Measurements from ENCODE around the gene OR4F6.

DNA sequence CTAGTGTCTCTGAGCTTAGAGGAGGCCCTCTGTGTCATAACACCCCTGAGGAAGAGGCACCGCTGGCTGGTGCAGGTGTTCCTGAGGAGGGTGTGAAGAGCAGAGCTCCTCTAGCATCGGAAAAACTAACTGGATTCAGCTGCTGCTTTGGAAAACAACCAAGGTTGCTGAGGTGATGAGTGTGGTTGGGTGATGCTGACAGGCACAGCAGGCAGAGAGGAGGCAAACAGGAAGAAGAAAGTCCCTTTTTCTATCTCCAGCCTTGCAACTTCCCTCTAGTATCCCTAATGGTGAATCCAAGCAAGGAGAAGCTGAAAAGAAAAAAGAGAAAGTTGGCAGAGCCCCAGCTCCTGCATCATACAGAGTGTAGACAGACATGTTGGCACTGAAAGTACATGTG lies 4.9 kb downstream of the OR4F6 start:
- TF ChIP-seq, protein P1, sequence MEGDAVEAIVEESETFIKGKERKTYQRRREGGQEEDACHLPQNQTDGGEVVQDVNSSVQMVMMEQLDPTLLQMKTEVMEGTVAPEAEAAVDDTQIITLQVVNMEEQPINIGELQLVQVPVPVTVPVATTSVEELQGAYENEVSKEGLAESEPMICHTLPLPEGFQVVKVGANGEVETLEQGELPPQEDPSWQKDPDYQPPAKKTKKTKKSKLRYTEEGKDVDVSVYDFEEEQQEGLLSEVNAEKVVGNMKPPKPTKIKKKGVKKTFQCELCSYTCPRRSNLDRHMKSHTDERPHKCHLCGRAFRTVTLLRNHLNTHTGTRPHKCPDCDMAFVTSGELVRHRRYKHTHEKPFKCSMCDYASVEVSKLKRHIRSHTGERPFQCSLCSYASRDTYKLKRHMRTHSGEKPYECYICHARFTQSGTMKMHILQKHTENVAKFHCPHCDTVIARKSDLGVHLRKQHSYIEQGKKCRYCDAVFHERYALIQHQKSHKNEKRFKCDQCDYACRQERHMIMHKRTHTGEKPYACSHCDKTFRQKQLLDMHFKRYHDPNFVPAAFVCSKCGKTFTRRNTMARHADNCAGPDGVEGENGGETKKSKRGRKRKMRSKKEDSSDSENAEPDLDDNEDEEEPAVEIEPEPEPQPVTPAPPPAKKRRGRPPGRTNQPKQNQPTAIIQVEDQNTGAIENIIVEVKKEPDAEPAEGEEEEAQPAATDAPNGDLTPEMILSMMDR (IDR thresholded peaks at IDR 0.05) = no peak
- TF ChIP-seq EZH2 (IDR thresholded peaks at IDR 0.05; ENCODE audit: borderline replicate concordance, insufficient read depth, low read depth, low read length, poor library complexity, severe bottlenecking) = no peak

Data from B cell (primary cell).